C4-2B (cell line): ENCODE data around the gene GCFC2.

Source experiments
- CTCF ChIP-seq: fragments of 450-650 bp; conservative IDR thresholded peaks from 2 replicates; pipeline ENCODE4 v1.5.1; 2017; ENCODE audit warnings: mild to moderate bottlenecking
- ZFX ChIP-seq: fragments of 450-650 bp; IDR thresholded peaks from 2 replicates; pipeline ENCODE4 v1.6.1; 2017

GRCh38 chr2:75634945-75635344 lies 75.8 kb downstream of the GCFC2 start:
- TF ChIP-seq CTCF (no peak), ZFX (no peak)
